NT2/D1 (cell line): ENCODE measurements around the gene RIC1.
"Not testable (repeated sequence)": the region's sequence is repeated elsewhere in the genome, so short reads cannot be mapped to it uniquely, and the experiment has no call there.

Experiments
- DNase-seq: peaks from one replicate; pipeline ENCODE4 v3.0.0-alpha.2; 2011; ENCODE audit warnings: low read depth, low spot score
- H3K27me3 ChIP-seq: 2 replicates; pipeline ENCODE4 v1.6.0; 2011; ENCODE audit warnings: mild to moderate bottlenecking; ENCODE audit not compliant: insufficient read length, insufficient read depth
- H3K36me3 ChIP-seq: 2 replicates; pipeline ENCODE4 v1.6.1; 2011; ENCODE audit warnings: mild to moderate bottlenecking, low read length, mixed read lengths; ENCODE audit not compliant: insufficient read depth, insufficient read length
- H3K4me1 ChIP-seq: 2 replicates; pipeline ENCODE4 v1.5.1; 2011; ENCODE audit not compliant: insufficient read depth, insufficient read length
- H3K4me3 ChIP-seq: 2 replicates; pipeline ENCODE4 v1.5.1; 2011; ENCODE audit warnings: low read depth; ENCODE audit not compliant: insufficient read length
- H3K9ac ChIP-seq: 2 replicates; pipeline ENCODE4 v1.6.0; 2011; ENCODE audit warnings: low read depth; ENCODE audit not compliant: insufficient read length
- H3K9me3 ChIP-seq: 2 replicates; pipeline ENCODE4 v1.5.1; 2011; ENCODE audit warnings: mild to moderate bottlenecking, low read length; ENCODE audit not compliant: insufficient read depth
- SUZ12 ChIP-seq: IDR thresholded peaks from 2 replicates; pipeline ENCODE4 v1.6.1; 2011; ENCODE audit not compliant: insufficient read length, insufficient read depth; ENCODE audit errors: extremely low read depth
- YY1 ChIP-seq: IDR thresholded peaks from 2 replicates; pipeline ENCODE4 v1.6.1; 2011; ENCODE audit not compliant: insufficient read length, insufficient read depth
- ZNF274 ChIP-seq: IDR thresholded peaks from 2 replicates; pipeline ENCODE4 v1.6.1; 2011; ENCODE audit warnings: mild to moderate bottlenecking, low read depth, low read length

Gene RIC1

GRCh38 chr9:5708414-5708813, 79.5 kb downstream of the RIC1 start:
- Histone ChIP-seq H3K4me1 (no peaks in the 10 kb centered on the region), H3K4me3 (no peak overlapping the region), H3K27me3 (no peaks in the 10 kb centered on the region), H3K36me3 (peaks cover 14% of the 10 kb centered on the region), H3K9me3 (peaks cover 16% of the 10 kb centered on the region), H3K9ac (no peak overlapping the region)
- TF ChIP-seq ZNF274 (no peak), YY1 (no peak), SUZ12 (no peak)
- no peak for DNase-seq

- TF ChIP-seq ZNF274 (no peak), SUZ12 (no peak), YY1 (no peak)
- H3K9me3 ChIP-seq = peaks cover 21% of the 10 kb centered on the region
- H3K4me3 ChIP-seq = no peak overlapping the region
- H3K9ac ChIP-seq = no peak overlapping the region
- DNase-seq = no peak
- no peaks in the 10 kb centered on the region for H3K27me3 ChIP-seq
- H3K4me1 ChIP-seq = no peaks in the 10 kb centered on the region
- H3K36me3 ChIP-seq = peaks cover 36% of the 10 kb centered on the region
Measured at GRCh38 chr9:5712651-5713390, 83.9 kb downstream of the RIC1 start.

- Histone ChIP-seq H3K27me3 (no peaks in the 10 kb centered on the region), H3K9me3 (peaks cover 10% of the 10 kb centered on the region; the same call in 1 of the 2 replicates), H3K4me3 (no peak overlapping the region), H3K36me3 (peaks cover 36% of the 10 kb centered on the region), H3K9ac (no peak overlapping the region), H3K4me1 (no peaks in the 10 kb centered on the region)
- TF ChIP-seq SUZ12 (no peak), ZNF274 (no peak), YY1 (no peak)
- no peak for DNase-seq
Measured at GRCh38 chr9:5714501-5715401, 85.8 kb downstream of the RIC1 start.

GRCh38 chr9:5715548-5716127, 86.7 kb downstream of the RIC1 start:
- H3K36me3 ChIP-seq = peaks cover 38% of the 10 kb centered on the region
- no peak for DNase-seq

GRCh38 chr9:5717434-5717833, 88.5 kb downstream of the RIC1 start:
- DNase-seq, H3K4me3 ChIP-seq, H3K9me3 ChIP-seq, H3K4me1 ChIP-seq, H3K9ac ChIP-seq, H3K27me3 ChIP-seq: not testable (repeated sequence)
- peaks cover 44% of the 10 kb centered on the region for H3K36me3 ChIP-seq

More at GRCh38 chr9:5715548-5716127, 86.7 kb downstream of the RIC1 start:
- Histone ChIP-seq H3K4me1 (no peaks in the 10 kb centered on the region), H3K9me3 (peaks cover 10% of the 10 kb centered on the region; the same call in 1 of the 2 replicates), H3K9ac (no peak overlapping the region), H3K27me3 (no peaks in the 10 kb centered on the region), H3K4me3 (no peak overlapping the region)
- TF ChIP-seq SUZ12 = no peak
- TF ChIP-seq ZNF274 = no peak
- TF ChIP-seq YY1 = no peak

- H3K4me1 ChIP-seq = no peaks in the 10 kb centered on the region
- H3K9me3 ChIP-seq = peaks cover 10% of the 10 kb centered on the region; the same call in 1 of the 2 replicates
- no peak for DNase-seq
- H3K9ac ChIP-seq = no peak overlapping the region
- H3K36me3 ChIP-seq = peaks cover 47% of the 10 kb centered on the region
- H3K27me3 ChIP-seq = no peaks in the 10 kb centered on the region
- no peak overlapping the region for H3K4me3 ChIP-seq
- TF ChIP-seq SUZ12 (no peak), ZNF274 (no peak), YY1 (no peak)
Measured at GRCh38 chr9:5718296-5719032, 89.6 kb downstream of the RIC1 start.
